ENCODE results near the gene TFCP2L1. TPM values are rescaled to one million over a fixed set of nuclear protein-coding genes. Genes with fewer than 3 reads are reported as not detected.

Gene TFCP2L1
- total and polyA plus RNA-seq, 9 donors = 0.05 to 13.8 (median 0.86) TPM; not detected in 1

GRCh38 chr2:121251497-121251896 is 33.5 kb downstream of the TFCP2L1 start:
- intact Hi-C loops (cut with DNase I) = no loop called here
- Histone ChIP-seq H3K27me3 (no peaks in the 10 kb centered on the region), H3K27ac (no peak overlapping the region), H3K4me3 (no peak overlapping the region), H3K4me1 (ENCODE audit: insufficient read depth) (no peaks in the 10 kb centered on the region), H3K9me3 (no peaks in the 10 kb centered on the region), H3K36me3 (no peaks in the 10 kb centered on the region)
- WGBS, 3 donors = 77 to 86% (median 86%) methylated on average over 1 of the region's 1 CpG
- no peak for DNase-seq
- TF ChIP-seq POLR2A (IDR thresholded peaks at IDR 0.05) (no peak), CTCF (IDR thresholded peaks at IDR 0.05) (no peak)

GRCh38 chr2:121248766-121249343 is 36.1 kb downstream of the TFCP2L1 start:
- intact Hi-C loops (cut with DNase I) = no loop called here
- no peak for TF ChIP-seq EP300 (IDR thresholded peaks at IDR 0.05)
- no peak for TF ChIP-seq POLR2A (IDR thresholded peaks at IDR 0.05)
- Histone ChIP-seq H3K4me3 (no peak overlapping the region), H3K27ac (no peak overlapping the region), H3K9me3 (no peaks in the 10 kb centered on the region), H3K4me1 (ENCODE audit: insufficient read depth) (no peaks in the 10 kb centered on the region), H3K27me3 (no peaks in the 10 kb centered on the region), H3K36me3 (no peaks in the 10 kb centered on the region)
- DNase-seq = no peak
- 81 to 86% (median 82%) methylated on average over 18 of the region's 18 CpGs for WGBS, 3 donors

- 80 to 92% (median 88%) methylated on average over 5 of the region's 5 CpGs for WGBS, 3 donors
- TF ChIP-seq POLR2A (IDR thresholded peaks at IDR 0.05) (no peak), EP300 (IDR thresholded peaks at IDR 0.05) (no peak), CTCF (IDR thresholded peaks at IDR 0.05) (no peak)
- no peak overlapping the region for H3K27ac ChIP-seq
- no peak overlapping the region for H3K4me3 ChIP-seq
- H3K9me3 ChIP-seq = no peaks in the 10 kb centered on the region
- intact Hi-C loops (cut with DNase I) = no loop called here
- no peak for DNase-seq
- no peaks in the 10 kb centered on the region for H3K27me3 ChIP-seq
- H3K4me1 ChIP-seq (ENCODE audit: insufficient read depth) = no peaks in the 10 kb centered on the region
- no peaks in the 10 kb centered on the region for H3K36me3 ChIP-seq
These were observed 37.0 kb downstream of the TFCP2L1 start for GRCh38 chr2:121247971-121248370.

- Histone ChIP-seq H3K27ac (no peak overlapping the region), H3K4me3 (no peak overlapping the region), H3K36me3 (no peaks in the 10 kb centered on the region), H3K9me3 (no peaks in the 10 kb centered on the region), H3K27me3 (no peaks in the 10 kb centered on the region), H3K4me1 (ENCODE audit: insufficient read depth) (no peaks in the 10 kb centered on the region)
- WGBS, 3 donors = 40 to 60% (median 52%) methylated on average over 4 of the region's 4 CpGs
- intact Hi-C loops (cut with DNase I) = no loop called here
- DNase-seq = no peak
- TF ChIP-seq EP300 (IDR thresholded peaks at IDR 0.05) (no peak), CTCF (IDR thresholded peaks at IDR 0.05) (no peak), POLR2A (IDR thresholded peaks at IDR 0.05) (no peak)
These were observed 37.5 kb downstream of the TFCP2L1 start for GRCh38 chr2:121247534-121247933.

GRCh38 chr2:121246704-121247255 is 38.2 kb downstream of the TFCP2L1 start:
- Histone ChIP-seq H3K4me3 (no peak overlapping the region), H3K9me3 (no peaks in the 10 kb centered on the region), H3K36me3 (no peaks in the 10 kb centered on the region), H3K27ac (no peak overlapping the region), H3K27me3 (no peaks in the 10 kb centered on the region), H3K4me1 (ENCODE audit: insufficient read depth) (no peaks in the 10 kb centered on the region)
- TF ChIP-seq EP300 (IDR thresholded peaks at IDR 0.05) = no peak
- no peak for TF ChIP-seq POLR2A (IDR thresholded peaks at IDR 0.05)
- no peak for TF ChIP-seq CTCF (IDR thresholded peaks at IDR 0.05)
- WGBS, 3 donors = 82 to 86% (median 84%) methylated on average over 15 of the region's 15 CpGs
- intact Hi-C loops (cut with DNase I) = no loop called here
- no peak for DNase-seq
